Motor neuron (in vitro differentiated cells): ENCODE results near the gene SUSD1. TPM values are rescaled to one million over a fixed set of nuclear protein-coding genes. Genes with fewer than 3 reads are reported as not detected.

Experiments
- ATAC-seq, 8 experiments: fragments of 200-7000 bp; cut with Tn5 transposase; replicated peaks in 6 of 8; 2 replicates each; pipeline ENCODE4 v1.8.0; 2021; ENCODE audit warnings: mild to moderate bottlenecking in 8 of 8, moderate library complexity in 8 of 8
- H3K27ac ChIP-seq, 2 donors: fragments of 250-450 bp; sonication (Bioruptor Pico); 2 replicates each; pipeline ENCODE4 v1.9.0; 2021; ENCODE audit warnings: antibody characterized with exemption in 2 of 2, mild to moderate bottlenecking in 2 of 2, moderate library complexity in 1 of 2
- H3K4me1 ChIP-seq, 2 donors: fragments of 250-450 bp; sonication (Bioruptor Pico); replicated peaks in 1 of 2; 2 replicates each; pipeline ENCODE4 v1.6.1; 2021; ENCODE audit warnings: antibody characterized with exemption in 2 of 2, mild to moderate bottlenecking in 2 of 2, moderate library complexity in 1 of 2
- H3K4me3 ChIP-seq, 5 donors: fragments of 250-450 bp; sonication (Bioruptor Pico); 2 replicates each; pipeline ENCODE4 v1.9.0; 2021; ENCODE audit warnings: antibody characterized with exemption in 5 of 5, mild to moderate bottlenecking in 5 of 5, moderate library complexity in 4 of 5
- WGBS, 10 experiments: fragments of 450-650 bp; shearing (Covaris generic); methylation state at CpG; one replicate each; pipeline ENCODE4 v1.0.0; 2022; 5-methylcytosine and 5-hydroxymethylcytosine counted together
- in situ Hi-C, 9 experiments: fragments of 400-800 bp; cut with MboI; loops; one replicate each; pipeline ENCODE4 v1.15.0; 2021; ENCODE audit warnings: low sequenced_read_pairs in 9 of 9, low pct_unique_long_range_greater_than_20kb in 2 of 9; ENCODE audit not compliant: unreplicated experiment in 9 of 9
- total RNA-seq, 8 experiments: library from RNA; unstranded; fragments of 300-600 nt; gene quantifications; 2 replicates each; pipeline versions ENCODE4 v1.2.3 to v1.2.4, GENCODE V29; 2022

Gene SUSD1
- total RNA-seq, 8 experiments from 2014 or later: 4.9 to 15.9 (median 8.4) TPM

DNA sequence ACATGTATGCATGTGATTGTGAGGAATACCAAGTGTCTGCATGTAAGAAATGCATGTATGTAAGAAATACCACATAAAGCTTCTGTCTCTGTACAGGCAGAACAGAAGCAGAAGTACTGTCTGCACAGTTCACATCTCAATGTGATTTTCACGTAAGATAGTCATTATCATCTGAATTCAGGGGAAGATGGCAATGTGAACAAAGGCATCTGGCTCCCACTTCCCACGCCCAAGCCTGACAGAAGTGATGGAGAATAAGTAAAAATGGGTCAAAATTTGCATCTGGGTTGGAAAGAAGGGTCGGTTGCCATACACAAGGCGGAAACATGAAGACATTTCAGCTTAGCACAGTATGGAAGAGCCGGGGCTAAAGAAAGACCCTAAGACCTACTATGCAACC lies 71.7 kb downstream of the SUSD1 start:
- Histone ChIP-seq H3K4me3 (no peak overlapping the region), H3K27ac (no peak overlapping the region), H3K4me1 (peaks cover 9 to 22% of the 10 kb centered on the region in 2 donors)
- ATAC-seq: peak in 2 of 8 experiments; percentile 33 to 42
- 57 to 100% (median 73%) methylated on average over 1 to 5 of the region's 5 CpGs; no CpG with 5 or more reads in 1 of the 10 experiments for WGBS, 10 experiments
- in situ Hi-C loops: loop anchor here in 1 of 9 experiments (25.0 kb wide), 1 partner anchor 109 kb away; no protein-coding TSS in a partner anchor

- Histone ChIP-seq H3K27ac (no peak overlapping the region), H3K4me3 (no peak overlapping the region), H3K4me1 (peaks cover 3 to 11% of the 10 kb centered on the region in 2 donors)
- in situ Hi-C loops: loop anchor here (10.0 to 25.0 kb wide), 5 partner anchors 257 to 614 kb away; partner anchors contain the start of gene INIP (in 5 of the 9)
- ATAC-seq: peak; percentile 63 to 100 (median 76)
- 23 to 100% (median 46%) methylated on average over 1 to 11 of the region's 15 CpGs for WGBS, 10 experiments
These were observed 77.1 kb downstream of the SUSD1 start for GRCh38 chr9:112097712-112098688.

DNA sequence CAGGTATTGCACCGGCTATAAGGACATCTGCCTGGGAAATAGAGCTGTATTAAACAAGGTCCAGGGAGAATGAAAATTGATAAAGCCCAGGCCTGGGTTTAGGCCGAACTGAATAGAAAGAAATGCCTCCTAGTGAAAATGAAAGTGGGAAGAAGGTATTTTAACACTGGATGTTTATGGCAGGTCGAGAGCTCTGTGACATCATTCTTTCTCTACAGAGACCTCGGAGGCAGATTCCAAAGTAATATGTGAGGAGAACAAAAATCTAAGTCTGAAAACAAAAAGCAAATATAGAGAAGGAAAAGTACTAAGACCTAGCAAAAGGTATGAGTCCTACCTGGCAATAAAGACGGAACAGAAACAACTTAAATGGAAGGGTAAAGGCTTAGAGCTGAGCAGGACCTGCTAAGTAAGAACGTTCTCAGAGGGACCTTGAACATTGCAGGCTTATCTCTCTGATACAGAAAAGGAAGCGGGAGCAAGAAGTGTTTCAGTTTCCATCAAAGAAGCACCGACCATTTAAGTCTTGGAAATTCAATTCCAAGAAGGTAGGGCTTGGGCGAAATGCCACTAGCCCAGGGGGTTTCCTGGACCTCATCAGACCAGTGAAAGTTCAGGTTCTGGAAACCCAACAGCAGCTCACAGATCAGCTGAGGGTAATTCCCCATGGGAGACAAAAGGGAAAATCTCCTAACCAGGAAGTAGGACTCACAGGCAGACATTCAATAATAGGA lies 80.0 kb downstream of the SUSD1 start:
- Histone ChIP-seq H3K4me3 (no peak overlapping the region), H3K27ac (no peak overlapping the region), H3K4me1 (peaks cover 4 to 7% of the 10 kb centered on the region in 2 donors)
- WGBS, 10 experiments: 61 to 100% (median 86%) methylated on average over 1 to 9 of the region's 9 CpGs
- in situ Hi-C loops: loop anchor here (10.0 to 25.0 kb wide), 5 partner anchors 260 to 617 kb away; partner anchors contain the start of gene INIP (in 5 of the 9)
- no peak for ATAC-seq

DNA sequence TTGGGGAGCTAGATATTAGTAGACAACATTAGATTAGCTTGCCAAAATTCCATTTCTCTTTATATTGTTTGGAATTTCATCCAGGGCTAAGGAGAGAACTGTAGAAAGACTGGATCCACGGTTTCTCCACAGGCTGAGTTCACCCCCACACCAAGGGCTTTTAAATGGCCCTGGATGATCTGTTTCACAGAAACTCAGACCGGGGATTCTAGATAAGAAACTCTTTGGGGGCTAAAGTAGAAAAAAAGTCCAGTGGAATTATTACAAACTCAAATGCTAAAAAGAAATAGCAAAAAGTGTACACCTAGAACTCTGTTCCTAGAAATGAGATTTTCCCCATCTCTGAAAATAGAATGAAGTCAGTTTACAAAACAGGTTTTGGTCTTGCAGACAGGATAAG lies 80.9 kb downstream of the SUSD1 start:
- Histone ChIP-seq H3K4me3 (no peak overlapping the region), H3K27ac (no peak overlapping the region), H3K4me1 (peaks cover 4 to 7% of the 10 kb centered on the region in 2 donors)
- 0 to 100% (median 51%) methylated on average over 1 to 2 of the region's 2 CpGs; no CpG with 5 or more reads in 2 of the 10 experiments for WGBS, 10 experiments
- no peak for ATAC-seq
- in situ Hi-C loops: loop anchor here (10.0 to 25.0 kb wide), 5 partner anchors 261 to 618 kb away; partner anchors contain the start of gene INIP (in 5 of the 9)

GRCh38 chr9:112093870-112094216 lies 81.3 kb downstream of the SUSD1 start:
- no peak overlapping the region for H3K4me3 ChIP-seq
- in situ Hi-C loops: loop anchor here (10.0 to 25.0 kb wide), 5 partner anchors 261 to 618 kb away; partner anchors contain the start of gene INIP (in 5 of the 9)
- H3K27ac ChIP-seq: no peak overlapping the region
- 0 to 83% (median 61%) methylated on average over 1 to 3 of the region's 3 CpGs; no CpG with 5 or more reads in 2 of the 10 experiments for WGBS, 10 experiments
- peaks cover 4 to 7% of the 10 kb centered on the region in 2 donors for H3K4me1 ChIP-seq
- no peak for ATAC-seq

GRCh38 chr9:112093147-112093869 lies 81.8 kb downstream of the SUSD1 start:
- 92 to 100% (median 95%) methylated on average over 1 to 4 of the region's 5 CpGs; no CpG with 5 or more reads in 3 of the 10 experiments for WGBS, 10 experiments
- H3K4me3 ChIP-seq: no peak overlapping the region
- peaks cover 4 to 7% of the 10 kb centered on the region in 2 donors for H3K4me1 ChIP-seq
- no peak for ATAC-seq
- H3K27ac ChIP-seq: no peak overlapping the region
- in situ Hi-C loops: loop anchor here (10.0 to 25.0 kb wide), 5 partner anchors 261 to 619 kb away; partner anchors contain the start of gene INIP (in 5 of the 9)

- peaks cover 4% of the 10 kb centered on the region in 2 donors for H3K4me1 ChIP-seq
- H3K4me3 ChIP-seq: no peak overlapping the region
- H3K27ac ChIP-seq: no peak overlapping the region
- peak in 6 of 8 experiments; percentile 21 to 84 (median 68) for ATAC-seq
- 0 to 33% (median 0%) methylated on average over 1 of the region's 1 CpG; no CpG with 5 or more reads in 2 of the 10 experiments for WGBS, 10 experiments
- in situ Hi-C loops: loop anchor here (10.0 to 25.0 kb wide), 5 partner anchors 263 to 620 kb away; partner anchors contain the start of gene INIP (in 5 of the 9)
These were observed 83.3 kb downstream of the SUSD1 start for GRCh38 chr9:112091810-112092209.

- Histone ChIP-seq H3K27ac (no peak overlapping the region), H3K4me3 (no peak overlapping the region), H3K4me1 (peaks cover 4% of the 10 kb centered on the region in 2 donors)
- no peak for ATAC-seq
- in situ Hi-C loops: loop anchor here in 8 of 9 experiments (25.0 kb wide), 3 partner anchors 275 to 625 kb away; partner anchors contain the start of gene INIP (in 5 of the 8)
These were observed 87.6 kb downstream of the SUSD1 start for GRCh38 chr9:112087506-112087905.

DNA sequence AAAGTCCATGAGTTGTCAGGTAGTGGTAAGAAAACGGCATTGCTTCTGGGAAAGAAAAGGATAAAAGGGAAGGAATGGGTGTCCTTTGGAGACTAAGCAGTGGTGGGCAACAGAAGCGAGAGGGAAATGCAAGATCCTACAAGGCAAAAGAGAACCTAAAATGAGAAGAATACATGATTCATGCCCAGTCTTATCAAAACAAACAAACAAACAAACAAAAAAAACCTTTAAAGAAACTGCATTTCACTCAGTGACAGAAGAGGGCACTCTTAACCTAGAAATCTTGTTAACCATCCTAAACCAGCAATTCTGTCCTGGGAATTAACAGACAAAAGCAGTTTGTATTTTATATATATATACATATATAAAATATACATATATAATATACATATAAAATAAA lies 88.5 kb downstream of the SUSD1 start:
- H3K27ac ChIP-seq: no peak overlapping the region
- no peak overlapping the region for H3K4me3 ChIP-seq
- 13 to 83% (median 43%) methylated on average over 1 to 2 of the region's 2 CpGs for WGBS, 10 experiments
- no peaks in the 10 kb centered on the region for H3K4me1 ChIP-seq
- in situ Hi-C loops: loop anchor here in 8 of 9 experiments (25.0 kb wide), 3 partner anchors 276 to 626 kb away; partner anchors contain the start of gene INIP (in 5 of the 8)
- ATAC-seq: peak in 1 of 8 experiments; percentile 38

DNA sequence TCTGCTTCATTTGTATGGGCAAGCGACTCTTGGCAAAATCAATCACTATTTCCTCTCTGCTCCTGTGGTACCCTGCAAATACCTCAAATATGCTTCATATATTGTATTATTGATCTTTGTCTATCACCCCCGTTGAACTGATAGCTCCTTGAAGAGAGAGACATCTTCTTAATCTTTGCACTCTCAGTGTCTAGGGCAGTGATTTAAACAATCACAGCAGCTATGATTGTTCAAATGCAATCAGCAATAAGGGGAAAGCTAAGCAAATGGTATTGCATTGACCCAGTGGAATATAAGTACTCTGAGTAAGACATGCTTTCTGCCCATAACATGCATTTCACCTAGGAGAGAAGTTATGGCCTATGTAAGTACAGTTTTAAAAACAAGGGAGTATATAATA lies 90.2 kb downstream of the SUSD1 start:
- in situ Hi-C loops: loop anchor here in 8 of 9 experiments (25.0 kb wide), 3 partner anchors 277 to 627 kb away; partner anchors contain the start of gene INIP (in 5 of the 8)
- Histone ChIP-seq H3K4me1 (no peaks in the 10 kb centered on the region), H3K4me3 (no peak overlapping the region), H3K27ac (no peak overlapping the region)
- ATAC-seq: no peak
- WGBS, 10 experiments: 50 to 100% (median 93%) methylated on average over 1 to 2 of the region's 2 CpGs; no CpG with 5 or more reads in 2 of the 10 experiments

DNA sequence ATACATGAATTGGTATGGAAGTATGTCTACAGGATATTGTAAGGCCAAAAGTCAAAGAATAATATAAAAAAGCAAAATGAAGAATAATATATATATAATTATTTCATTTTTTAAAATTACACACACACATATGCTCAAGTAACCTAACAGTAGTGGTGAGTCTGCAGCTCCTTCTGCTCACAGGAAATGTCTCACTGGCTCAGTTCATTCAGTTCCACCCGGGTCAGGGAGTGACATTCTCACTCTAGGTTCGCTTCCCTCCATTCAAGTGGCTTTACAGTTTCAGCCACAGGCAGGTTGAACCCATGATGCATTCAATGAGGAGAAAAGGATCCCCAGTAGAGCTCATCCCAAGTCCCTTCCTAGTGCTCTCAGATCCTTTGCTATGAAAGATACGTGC lies 90.8 kb downstream of the SUSD1 start:
- Histone ChIP-seq H3K4me1 (no peaks in the 10 kb centered on the region), H3K4me3 (no peak overlapping the region), H3K27ac (no peak overlapping the region)
- ATAC-seq: no peak
- WGBS, 10 experiments: 61 to 100% (median 85%) methylated on average over 1 to 3 of the region's 3 CpGs; no CpG with 5 or more reads in 4 of the 10 experiments
- in situ Hi-C loops: loop anchor here in 8 of 9 experiments (25.0 kb wide), 3 partner anchors 278 to 628 kb away; partner anchors contain the start of gene INIP (in 5 of the 8)
